NCI-H128 (cell line): ENCODE data around the gene KCNMB4.

Experiments used
- DNase-seq: peaks from one replicate; lab custom pipeline; 2025; ENCODE audit not compliant: unreplicated experiment; lab: John Stamatoyannopoulos, UW

Gene KCNMB4

GRCh38 chr12:70365648-70366518 is at the start of gene KCNMB4:
Gene KCNMB4, plus strand, starts transcription at chr12:70366290. Its CDS starts 445 bp downstream, at chr12:70366735.
- DNase-seq = peak; percentile 66

DNA sequence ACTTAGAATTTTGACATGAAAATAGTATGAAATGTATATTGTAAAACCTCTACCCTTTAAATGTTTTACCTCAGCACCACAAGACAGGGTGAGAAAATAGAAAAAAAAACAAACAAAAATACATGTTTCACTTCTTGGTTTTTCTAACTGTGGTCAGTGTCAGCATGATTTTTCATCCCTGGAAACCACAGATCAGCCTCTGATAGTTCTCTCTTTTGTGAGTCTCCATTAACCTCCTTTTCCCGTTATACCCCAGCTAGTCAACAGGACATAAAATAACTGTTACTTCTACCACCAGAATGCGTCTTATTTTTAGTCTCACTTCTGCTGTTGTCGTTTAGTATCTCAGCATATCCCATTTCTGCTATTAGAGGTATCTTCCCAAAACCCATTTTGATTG is 48.3 kb upstream of the KCNMB4 start:
- no peak for DNase-seq

- no peak for DNase-seq
Observed at GRCh38 chr12:70319605-70320004, 46.5 kb upstream of the KCNMB4 start.

- DNase-seq = no peak
Observed at GRCh38 chr12:70321191-70321590, 44.9 kb upstream of the KCNMB4 start.

GRCh38 chr12:70327541-70327940 is 38.5 kb upstream of the KCNMB4 start:
- no peak for DNase-seq

GRCh38 chr12:70329728-70330127 is 36.4 kb upstream of the KCNMB4 start:
- DNase-seq = no peak

GRCh38 chr12:70330158-70330557 is 35.9 kb upstream of the KCNMB4 start:
- DNase-seq = no peak

- DNase-seq = no peak
Observed at GRCh38 chr12:70332236-70332635, 33.9 kb upstream of the KCNMB4 start.

DNA sequence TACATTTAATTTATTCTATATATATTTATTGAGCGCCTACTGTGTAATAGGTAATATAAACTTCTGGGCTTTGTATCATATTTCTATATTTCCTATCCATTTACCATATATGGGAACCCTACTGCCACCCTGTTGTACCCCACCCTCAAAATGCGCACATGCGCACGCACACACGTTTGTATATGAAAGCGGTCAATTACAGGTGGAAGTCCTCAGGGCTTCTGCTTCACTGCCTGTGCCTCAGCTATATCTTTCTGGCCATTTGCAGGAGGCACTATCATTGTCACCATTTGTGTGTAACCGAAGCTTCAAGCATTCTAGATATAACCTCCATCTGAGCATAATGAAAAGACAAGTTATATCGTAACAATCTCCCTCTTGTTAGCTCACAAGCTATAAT is 31.3 kb upstream of the KCNMB4 start:
- DNase-seq = no peak

DNA sequence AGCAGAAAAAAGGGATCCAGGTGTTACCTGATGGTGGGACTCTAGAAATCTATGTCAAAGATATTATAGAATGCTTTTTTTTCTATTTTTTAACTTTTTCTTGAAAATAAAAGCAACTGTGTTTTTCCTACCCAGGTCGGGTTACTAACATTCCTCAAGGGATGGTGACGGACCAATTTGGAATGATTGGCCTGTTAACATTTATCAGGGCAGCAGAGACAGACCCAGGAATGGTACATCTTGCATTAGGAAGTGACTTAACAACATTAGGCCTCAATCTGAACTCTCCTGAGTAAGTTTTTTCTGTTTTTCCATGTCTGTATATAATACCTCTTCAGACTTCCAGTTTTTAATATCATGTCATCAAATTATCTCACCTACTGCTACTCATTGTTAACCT is 27.6 kb upstream of the KCNMB4 start:
- no peak for DNase-seq

GRCh38 chr12:70351076-70351475 is 15.0 kb upstream of the KCNMB4 start:
- no peak for DNase-seq

GRCh38 chr12:70353780-70354660 is 12.1 kb upstream of the KCNMB4 start:
- no peak for DNase-seq

- DNase-seq = no peak
Observed at GRCh38 chr12:70354787-70355186, 11.3 kb upstream of the KCNMB4 start.

DNA sequence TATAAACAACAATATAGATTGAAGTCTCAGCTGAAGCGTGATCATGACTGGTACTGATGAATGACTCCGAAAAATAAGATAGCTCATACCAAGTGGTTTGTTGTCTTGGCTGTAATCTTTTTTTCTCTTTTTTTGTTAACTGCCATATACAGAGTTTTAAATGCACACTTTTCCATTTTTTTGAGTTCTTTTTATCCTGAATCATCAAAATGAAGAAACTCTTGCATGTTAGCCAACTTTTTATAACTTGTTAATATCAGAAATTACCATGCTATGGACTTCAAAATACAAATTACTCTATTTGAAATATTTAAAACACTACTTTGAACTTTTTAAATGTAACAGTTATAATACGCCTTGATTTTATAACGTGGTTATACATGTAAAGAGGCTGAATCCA is 10.1 kb upstream of the KCNMB4 start:
- DNase-seq = no peak

DNA sequence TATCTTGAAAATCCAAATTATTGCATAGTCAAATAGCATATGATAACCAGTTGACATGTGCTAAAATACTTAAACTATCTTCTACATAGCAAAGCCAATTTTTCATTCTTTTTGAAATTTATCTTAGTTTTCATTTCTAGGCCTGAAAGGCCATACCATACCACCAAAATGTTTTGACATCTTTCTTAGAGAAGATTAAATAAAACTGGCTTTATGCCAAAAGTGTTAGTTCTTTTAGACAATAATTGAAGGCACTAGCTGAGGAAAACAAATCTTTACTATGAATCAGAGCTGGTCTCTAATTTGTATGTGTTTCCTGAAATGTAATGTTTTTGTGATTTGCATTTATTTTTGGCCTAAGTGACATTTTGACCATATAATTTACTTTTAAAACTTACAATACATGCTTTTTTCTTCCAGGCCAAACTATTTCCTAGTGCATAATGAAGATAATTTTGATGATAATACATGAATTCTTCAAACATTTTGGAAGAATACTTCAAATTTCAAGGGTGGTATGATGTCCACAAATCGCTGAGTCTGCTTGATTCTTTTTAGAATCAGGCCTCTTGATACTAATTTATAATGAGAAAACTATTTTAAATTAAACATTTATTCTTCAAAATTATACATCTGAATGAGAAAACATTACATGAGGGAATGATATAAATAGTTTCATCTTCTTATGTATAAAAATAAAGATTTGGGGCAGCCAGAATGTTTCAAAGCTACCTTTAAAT is 6.5 kb upstream of the KCNMB4 start:
- DNase-seq = no peak

- no peak for DNase-seq
Observed at GRCh38 chr12:70360218-70360617, 5.9 kb upstream of the KCNMB4 start.

- no peak for DNase-seq
Observed at GRCh38 chr12:70364695-70365397, 1.2 kb upstream of the KCNMB4 start.

DNA sequence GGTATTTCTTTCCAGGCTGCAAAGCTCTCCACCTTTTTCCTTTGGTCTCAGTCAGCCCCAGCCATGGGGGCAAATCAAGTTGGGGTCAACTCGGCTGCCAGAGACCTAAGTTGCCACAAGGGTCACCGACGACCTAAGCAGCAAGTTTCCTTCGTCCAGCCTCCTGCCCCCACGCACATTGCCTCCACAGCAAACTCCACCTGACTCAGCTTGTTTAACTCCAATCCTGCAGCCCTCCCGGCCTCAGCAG is 767 bp upstream of the KCNMB4 start:
- DNase-seq = no peak

- peak; percentile 27 for DNase-seq
Observed at GRCh38 chr12:70366581-70367257, 629 bp downstream of the KCNMB4 start.
